ENCODE data around the gene MIB1.

DNA sequence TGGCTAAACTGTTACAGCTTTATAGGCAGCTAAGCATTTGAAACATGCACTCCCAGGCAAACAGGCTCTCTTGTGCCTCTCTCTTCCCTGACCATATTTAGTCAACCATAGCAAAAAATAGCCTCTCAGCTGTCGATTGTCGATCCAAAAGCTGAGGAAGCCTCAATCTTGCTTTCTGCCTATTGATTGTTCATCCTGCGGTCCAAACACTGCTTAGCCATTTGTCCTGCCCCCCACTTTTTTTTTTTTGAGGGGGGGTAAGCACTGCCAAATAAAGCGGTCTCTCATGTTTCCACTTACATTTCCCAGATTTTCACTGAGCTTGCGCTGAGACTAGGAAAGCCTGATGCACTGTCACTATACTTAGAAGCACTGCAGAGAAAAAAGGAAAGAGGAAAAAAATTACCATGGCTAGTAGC, 90.8 kb downstream of the MIB1 start:
- TF ChIP-seq, protein P1, sequence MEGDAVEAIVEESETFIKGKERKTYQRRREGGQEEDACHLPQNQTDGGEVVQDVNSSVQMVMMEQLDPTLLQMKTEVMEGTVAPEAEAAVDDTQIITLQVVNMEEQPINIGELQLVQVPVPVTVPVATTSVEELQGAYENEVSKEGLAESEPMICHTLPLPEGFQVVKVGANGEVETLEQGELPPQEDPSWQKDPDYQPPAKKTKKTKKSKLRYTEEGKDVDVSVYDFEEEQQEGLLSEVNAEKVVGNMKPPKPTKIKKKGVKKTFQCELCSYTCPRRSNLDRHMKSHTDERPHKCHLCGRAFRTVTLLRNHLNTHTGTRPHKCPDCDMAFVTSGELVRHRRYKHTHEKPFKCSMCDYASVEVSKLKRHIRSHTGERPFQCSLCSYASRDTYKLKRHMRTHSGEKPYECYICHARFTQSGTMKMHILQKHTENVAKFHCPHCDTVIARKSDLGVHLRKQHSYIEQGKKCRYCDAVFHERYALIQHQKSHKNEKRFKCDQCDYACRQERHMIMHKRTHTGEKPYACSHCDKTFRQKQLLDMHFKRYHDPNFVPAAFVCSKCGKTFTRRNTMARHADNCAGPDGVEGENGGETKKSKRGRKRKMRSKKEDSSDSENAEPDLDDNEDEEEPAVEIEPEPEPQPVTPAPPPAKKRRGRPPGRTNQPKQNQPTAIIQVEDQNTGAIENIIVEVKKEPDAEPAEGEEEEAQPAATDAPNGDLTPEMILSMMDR (IDR thresholded peaks at IDR 0.05), result no peak
- TF ChIP-seq POLR2A (IDR thresholded peaks at IDR 0.05), result no peak

All from body of pancreas (tissue), 4 donors.